ENCODE results near the gene EFNA1. TPM values are rescaled to one million over a fixed set of nuclear protein-coding genes. Genes with fewer than 3 reads are reported as not detected.

The EFNA1 gene
- total and polyA plus RNA-seq, 2 of the 13 experiments (the other 11 are each of a cell fraction or from before 2014, with no cell fraction given) = 81.8 to 874 TPM

- TF ChIP-seq SNAPC4 (CRISPR knock-in tag; IDR thresholded peaks at IDR 0.05) = no peak
- TF ChIP-seq PHF21A (CRISPR knock-in tag; IDR thresholded peaks at IDR 0.05) = no peak; the same call in 1 of the 2 replicates
- TF ChIP-seq ZNF777 (CRISPR knock-in tag; IDR thresholded peaks at IDR 0.05) = no peak
- TF ChIP-seq EED (CRISPR knock-in tag; IDR thresholded peaks at IDR 0.05) = no peak; the same call in 1 of the 2 replicates
- no peak for TF ChIP-seq ZBTB40 (IDR thresholded peaks at IDR 0.05)
- TF ChIP-seq ZBTB40 (CRISPR knock-in tag; IDR thresholded peaks at IDR 0.05) = no peak
- TF ChIP-seq THYN1 (CRISPR knock-in tag; IDR thresholded peaks at IDR 0.05; ENCODE audit: borderline replicate concordance, low read depth) = no peak
- TF ChIP-seq ZFX (CRISPR knock-in tag; IDR thresholded peaks at IDR 0.05; ENCODE audit: low read depth) = peak; percentile 64
- peak; percentile 89 for TF ChIP-seq ARNTL (CRISPR knock-in tag; IDR thresholded peaks at IDR 0.05)
- peak; percentile 67 for TF ChIP-seq ZMYM3 (CRISPR knock-in tag; IDR thresholded peaks at IDR 0.05)
- peak; percentile 44; the same call in 1 of the 2 replicates for TF ChIP-seq DMAP1 (CRISPR knock-in tag; IDR thresholded peaks at IDR 0.05)
- no peak for TF ChIP-seq KDM1A (CRISPR knock-in tag; IDR thresholded peaks at IDR 0.05)
- TF ChIP-seq ZUFSP (CRISPR knock-in tag; IDR thresholded peaks at IDR 0.05; ENCODE audit: borderline replicate concordance) = no peak
- peak; percentile 64; the same call in 1 of the 2 replicates for TF ChIP-seq GATA4 (IDR thresholded peaks at IDR 0.05; ENCODE audit: borderline replicate concordance, low read depth)
These were observed 1.2 kb downstream of the EFNA1 start (continued) for GRCh38 chr1:155128755-155129473.

Measured in HepG2 (cell line).